RWPE2 (cell line): ENCODE data around the gene EGR4.

Experiments used
- ATAC-seq: fragments of 200-7000 bp; cut with Tn5 transposase; 3 replicates; pipeline ENCODE4 v1.9.1; 2021; ENCODE audit warnings: low read depth
- DNase-seq: peaks from one replicate; pipeline ENCODE4 v3.0.0-alpha.2; 2020; ENCODE audit warnings: low spot score
- H3K27ac ChIP-seq: fragments of 450-650 bp; 2 replicates; pipeline ENCODE4 v1.5.1; 2017; ENCODE audit warnings: mild to moderate bottlenecking; ENCODE audit not compliant: poor library complexity, severe bottlenecking
- H3K27me3 ChIP-seq: fragments of 250-450 bp; sonication (Bioruptor Pico); 2 replicates; pipeline ENCODE4 v1.5.1; 2021; ENCODE audit warnings: mild to moderate bottlenecking, moderate library complexity; ENCODE audit not compliant: insufficient read depth, poor library complexity, severe bottlenecking
- H3K36me3 ChIP-seq: fragments of 250-450 bp; sonication (Bioruptor Pico); 2 replicates; pipeline ENCODE4 v1.5.1; 2020; ENCODE audit warnings: low read depth, mild to moderate bottlenecking, moderate library complexity
- H3K4me1 ChIP-seq: fragments of 250-450 bp; sonication (Bioruptor Pico); 2 replicates; pipeline ENCODE4 v1.5.1; 2021; ENCODE audit warnings: mild to moderate bottlenecking, moderate library complexity; ENCODE audit not compliant: insufficient read depth, poor library complexity, severe bottlenecking
- H3K4me3 ChIP-seq: fragments of 250-450 bp; sonication (Bioruptor Pico); 2 replicates; pipeline ENCODE4 v1.5.1; 2021; ENCODE audit warnings: mild to moderate bottlenecking, moderate library complexity; ENCODE audit not compliant: severe bottlenecking
- H3K9me3 ChIP-seq: fragments of 250-450 bp; sonication (Bioruptor Pico); 2 replicates; pipeline ENCODE4 v1.5.1; 2021; ENCODE audit warnings: mild to moderate bottlenecking, moderate library complexity; ENCODE audit not compliant: severe bottlenecking
- CTCF ChIP-seq: fragments of 450-650 bp; IDR thresholded peaks from one replicate; pipeline ENCODE4 v1.5.1; 2017; ENCODE audit warnings: mild to moderate bottlenecking, moderate library complexity; ENCODE audit not compliant: poor library complexity, severe bottlenecking

Gene EGR4

GRCh38 chr2:73295751-73296400 is 2.5 kb upstream of the EGR4 start:
- Histone ChIP-seq H3K9me3 (peaks cover 3% of the 10 kb centered on the region), H3K4me3 (no peak overlapping the region), H3K27me3 (peaks cover 44% of the 10 kb centered on the region), H3K27ac (no peak overlapping the region), H3K36me3 (no peaks in the 10 kb centered on the region), H3K4me1 (no peaks in the 10 kb centered on the region)
- no peak for TF ChIP-seq CTCF
- ATAC-seq (peak; percentile 42), DNase-seq (no peak)

DNA sequence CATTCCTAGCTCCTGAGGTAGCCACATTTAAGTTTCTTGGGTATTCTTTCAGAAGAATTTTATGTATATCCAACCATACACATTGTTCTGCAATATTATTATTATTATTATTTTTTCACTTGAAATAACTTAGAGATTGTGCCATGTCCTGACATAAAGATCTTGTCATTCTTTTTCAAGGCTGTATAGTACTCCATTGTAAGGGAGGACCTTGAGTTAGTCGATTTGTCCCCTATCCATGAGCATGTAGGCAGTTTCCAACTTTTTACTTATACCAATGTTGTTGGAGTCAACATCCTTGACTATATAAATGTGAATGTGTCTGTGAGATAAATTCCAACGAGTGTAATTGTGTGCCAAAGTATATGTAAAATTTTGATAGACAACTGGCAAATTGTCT is 891 bp upstream of the EGR4 start:
- H3K27ac ChIP-seq = no peak overlapping the region
- no peak for TF ChIP-seq CTCF
- ATAC-seq (no peak), DNase-seq (no peak)
- peaks cover 61% of the 10 kb centered on the region for H3K27me3 ChIP-seq
- no peaks in the 10 kb centered on the region for H3K4me1 ChIP-seq
- H3K4me3 ChIP-seq = no peak overlapping the region
- H3K36me3 ChIP-seq = no peaks in the 10 kb centered on the region
- H3K9me3 ChIP-seq = peaks cover 3% of the 10 kb centered on the region

GRCh38 chr2:73292906-73293533 is 328 bp downstream of the EGR4 start:
- H3K27me3 ChIP-seq = peaks cover 62% of the 10 kb centered on the region
- no peak for TF ChIP-seq CTCF
- ATAC-seq (no peak), DNase-seq (no peak)
- H3K4me3 ChIP-seq = peak overlapping the region; percentile 35
- no peaks in the 10 kb centered on the region for H3K4me1 ChIP-seq
- no peaks in the 10 kb centered on the region for H3K36me3 ChIP-seq
- H3K9me3 ChIP-seq = peaks cover 3% of the 10 kb centered on the region
- no peak overlapping the region for H3K27ac ChIP-seq

DNA sequence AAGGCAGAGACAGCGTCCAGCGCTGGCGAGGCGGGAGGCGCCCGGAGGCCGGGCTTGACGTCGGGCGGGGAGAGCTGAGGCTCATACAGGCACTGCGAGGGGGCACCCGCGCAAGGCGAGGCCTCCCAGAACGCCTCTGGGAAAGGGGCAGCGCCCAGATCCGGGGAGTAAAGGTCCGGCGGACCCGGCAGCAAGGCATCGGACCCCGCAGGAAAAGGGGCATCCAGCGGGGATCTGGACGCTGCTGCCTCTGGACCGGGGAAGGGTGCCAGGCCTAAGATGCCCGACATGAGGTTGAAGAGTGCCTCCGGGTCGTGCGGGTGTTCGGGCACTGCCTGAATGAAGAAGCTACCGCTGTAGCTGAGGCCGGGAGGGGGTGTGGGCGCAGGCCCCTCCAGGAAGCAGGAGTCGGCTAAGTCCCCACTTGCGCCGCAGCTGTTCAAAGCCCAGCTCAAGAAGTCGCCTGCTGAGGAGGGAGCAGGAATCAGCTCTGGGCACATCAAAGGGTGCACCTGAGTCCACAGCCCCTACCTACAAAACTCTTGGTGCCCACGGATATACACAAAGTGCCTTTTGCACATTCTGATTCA is 937 bp downstream of the EGR4 start:
- Histone ChIP-seq H3K27me3 (peaks cover 62% of the 10 kb centered on the region), H3K4me1 (no peaks in the 10 kb centered on the region), H3K36me3 (no peaks in the 10 kb centered on the region), H3K4me3 (no peak overlapping the region), H3K9me3 (peaks cover 3% of the 10 kb centered on the region), H3K27ac (no peak overlapping the region)
- ATAC-seq (no peak), DNase-seq (peak; percentile 49)
- TF ChIP-seq CTCF = no peak
